Testis (tissue), 3 donors: Measurements from ENCODE around the gene PSEN1. TPM values are rescaled to one million over a fixed set of nuclear protein-coding genes. Genes with fewer than 3 reads are reported as not detected.

Experiments
- DNase-seq: peaks from one replicate; pipeline ENCODE4 v3.0.0-alpha.2; 2019
- H3K27ac ChIP-seq, 2 donors: fragments of 200-600 bp; sonication (generic); one replicate each; pipeline ENCODE4 v1.5.1; 2019
- H3K27me3 ChIP-seq: fragments of 200-600 bp; sonication (generic); one replicate; pipeline ENCODE4 v1.5.1; 2019
- H3K36me3 ChIP-seq: fragments of 200-600 bp; sonication (generic); one replicate; pipeline ENCODE4 v1.5.1; 2017; ENCODE audit warnings: low read depth; ENCODE audit errors: missing control alignments
- H3K4me1 ChIP-seq: fragments of 200-600 bp; sonication (generic); one replicate; pipeline ENCODE4 v1.5.1; 2019
- H3K4me3 ChIP-seq, 2 donors: fragments of 200-600 bp; sonication (generic); one replicate each; pipeline ENCODE4 v1.5.1; 2017 to 2019
- H3K9me3 ChIP-seq: fragments of 200-600 bp; sonication (generic); one replicate; pipeline ENCODE4 v1.5.1; 2017
- POLR2A ChIP-seq: fragments of 450-650 bp; IDR thresholded peaks from one replicate; pipeline ENCODE4 v1.6.1; 2017; ENCODE audit warnings: antibody characterized with exemption, mild to moderate bottlenecking, moderate library complexity
- WGBS, 2 donors: methylation state at CpG; one replicate each; pipeline ENCODE4 v1.1.5; 2018; 5-methylcytosine and 5-hydroxymethylcytosine counted together
- intact Hi-C: fragments of 100-400 bp; cut with DNase I; formaldehyde crosslinking; loops from one replicate; pipeline ENCODE4 v1.15.1; 2023; ENCODE audit warnings: low total_unique reads
- polyA plus RNA-seq: library from polyadenylated mRNA; stranded (reverse); fragments of 350-450 nt; fragmentation: Illumina TruSeq; extraction: RNeasy Lipid Tissue Mini Kit (QIAGEN cat#74804); gene quantifications from one replicate; pipeline ENCODE4 v1.2.3, GENCODE V29; 2014; ENCODE audit warnings: low read depth, low replicate concordance; ENCODE audit not compliant: insufficient read depth
- total RNA-seq, 2 donors: library from RNA; depleted of rRNA; stranded (reverse); fragments of >200 nt; gene quantifications; one replicate each; pipeline ENCODE4 v1.2.3, GENCODE V29; 2016
- TF ChIP-seq, protein P1 (sequence below), 3 experiments: fragments of 450-650 bp in 2 of 3; fragments of 200-600 bp in 1 of 3; sonication (generic) in 1 of 3; IDR thresholded peaks; one replicate each; pipeline ENCODE4 v1.5.1; 2016 to 2019; ENCODE audit warnings: antibody characterized with exemption in 3 of 3, mild to moderate bottlenecking in 2 of 3, moderate library complexity in 1 of 3

Gene PSEN1
- total and polyA plus RNA-seq, 3 donors from 2014 or later, result 65.7 to 94.9 (median 78.4) TPM

DNA sequence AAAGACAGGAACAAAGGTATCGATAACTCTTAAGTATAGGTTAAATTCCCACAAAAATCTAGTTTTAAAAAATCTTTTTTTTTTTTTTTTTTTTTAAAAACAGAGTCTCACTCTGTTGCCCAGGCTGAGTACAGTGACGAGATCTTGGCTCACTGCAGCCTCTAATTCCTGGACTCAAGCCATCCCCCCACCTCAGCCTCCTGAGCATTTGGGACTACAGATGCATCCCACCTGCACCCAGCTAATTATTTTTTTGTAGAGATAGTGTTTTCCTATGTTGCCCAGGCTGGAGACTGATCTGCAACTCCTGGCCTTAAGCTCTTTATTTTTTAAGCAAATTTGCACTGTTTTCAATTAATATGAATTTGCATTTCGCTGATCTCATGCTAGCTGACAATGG lies 9.8 kb downstream of the PSEN1 start:
- Histone ChIP-seq H3K9me3 (no peaks in the 10 kb centered on the region), H3K4me3 (no peak overlapping the region), H3K27me3 (no peaks in the 10 kb centered on the region), H3K27ac (no peak overlapping the region), H3K36me3 (no peaks in the 10 kb centered on the region), H3K4me1 (peaks cover 18% of the 10 kb centered on the region)
- no peak for TF ChIP-seq POLR2A
- TF ChIP-seq, protein P1, sequence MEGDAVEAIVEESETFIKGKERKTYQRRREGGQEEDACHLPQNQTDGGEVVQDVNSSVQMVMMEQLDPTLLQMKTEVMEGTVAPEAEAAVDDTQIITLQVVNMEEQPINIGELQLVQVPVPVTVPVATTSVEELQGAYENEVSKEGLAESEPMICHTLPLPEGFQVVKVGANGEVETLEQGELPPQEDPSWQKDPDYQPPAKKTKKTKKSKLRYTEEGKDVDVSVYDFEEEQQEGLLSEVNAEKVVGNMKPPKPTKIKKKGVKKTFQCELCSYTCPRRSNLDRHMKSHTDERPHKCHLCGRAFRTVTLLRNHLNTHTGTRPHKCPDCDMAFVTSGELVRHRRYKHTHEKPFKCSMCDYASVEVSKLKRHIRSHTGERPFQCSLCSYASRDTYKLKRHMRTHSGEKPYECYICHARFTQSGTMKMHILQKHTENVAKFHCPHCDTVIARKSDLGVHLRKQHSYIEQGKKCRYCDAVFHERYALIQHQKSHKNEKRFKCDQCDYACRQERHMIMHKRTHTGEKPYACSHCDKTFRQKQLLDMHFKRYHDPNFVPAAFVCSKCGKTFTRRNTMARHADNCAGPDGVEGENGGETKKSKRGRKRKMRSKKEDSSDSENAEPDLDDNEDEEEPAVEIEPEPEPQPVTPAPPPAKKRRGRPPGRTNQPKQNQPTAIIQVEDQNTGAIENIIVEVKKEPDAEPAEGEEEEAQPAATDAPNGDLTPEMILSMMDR (IDR thresholded peaks at IDR 0.05), result no peak
- intact Hi-C loops, result no loop called here
- WGBS, 2 donors, result 78 to 80% methylated on average over 3 of the region's 3 CpGs
- no peak for DNase-seq

DNA sequence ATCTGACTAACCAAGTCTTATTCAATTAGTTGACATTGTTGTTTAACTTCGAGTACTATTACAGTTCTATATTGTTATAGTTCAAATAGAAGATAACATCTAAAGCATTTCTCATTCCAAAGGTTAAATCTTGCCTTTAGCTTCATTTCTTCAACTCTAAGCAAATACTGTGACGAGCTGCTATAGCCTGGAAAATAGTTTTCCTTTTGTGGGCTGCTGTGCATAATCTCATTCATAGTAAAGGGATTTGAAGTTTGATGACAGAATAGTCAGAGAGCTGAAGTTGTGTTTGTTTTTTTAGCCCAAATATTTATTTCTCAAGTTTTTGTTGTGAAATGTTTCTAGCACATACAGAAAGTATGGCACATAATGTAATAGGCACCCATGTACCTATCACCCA lies 13.4 kb downstream of the PSEN1 start:
- 90% methylated on average over 2 of the region's 2 CpGs for WGBS, 2 donors
- H3K4me3 ChIP-seq, result no peak overlapping the region
- intact Hi-C loops, result no loop called here
- H3K9me3 ChIP-seq, result no peaks in the 10 kb centered on the region
- H3K36me3 ChIP-seq, result no peaks in the 10 kb centered on the region
- no peaks in the 10 kb centered on the region for H3K27me3 ChIP-seq
- no peaks in the 10 kb centered on the region for H3K4me1 ChIP-seq
- TF ChIP-seq, protein P1 (IDR thresholded peaks at IDR 0.05), result no peak
- no peak for TF ChIP-seq POLR2A
- DNase-seq, result no peak
- no peak overlapping the region for H3K27ac ChIP-seq

DNA sequence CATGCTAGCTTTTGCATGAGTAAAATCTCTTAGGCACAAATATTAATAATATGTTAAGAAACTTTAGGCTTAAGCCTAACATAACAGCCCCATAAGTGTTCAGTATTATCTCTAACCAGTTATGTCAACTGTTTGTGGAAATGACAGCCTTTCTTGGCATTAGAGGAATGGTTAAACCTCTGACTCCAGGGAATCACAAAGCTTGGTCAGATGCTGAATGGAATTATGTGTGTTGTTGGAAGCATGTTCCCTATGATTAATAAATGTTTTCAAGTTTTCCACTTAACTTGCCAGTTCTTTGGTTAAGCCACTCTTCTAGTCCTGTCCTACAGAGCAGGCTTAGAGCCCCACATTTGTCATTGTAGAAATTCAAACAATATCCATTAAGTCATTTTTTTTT lies 17.0 kb downstream of the PSEN1 start:
- Histone ChIP-seq H3K36me3 (no peaks in the 10 kb centered on the region), H3K27ac (no peak overlapping the region), H3K4me1 (no peaks in the 10 kb centered on the region), H3K4me3 (no peak overlapping the region), H3K27me3 (no peaks in the 10 kb centered on the region), H3K9me3 (no peaks in the 10 kb centered on the region)
- TF ChIP-seq, protein P1 (IDR thresholded peaks at IDR 0.05), result no peak
- no peak for TF ChIP-seq POLR2A
- intact Hi-C loops, result no loop called here
- DNase-seq, result no peak

DNA sequence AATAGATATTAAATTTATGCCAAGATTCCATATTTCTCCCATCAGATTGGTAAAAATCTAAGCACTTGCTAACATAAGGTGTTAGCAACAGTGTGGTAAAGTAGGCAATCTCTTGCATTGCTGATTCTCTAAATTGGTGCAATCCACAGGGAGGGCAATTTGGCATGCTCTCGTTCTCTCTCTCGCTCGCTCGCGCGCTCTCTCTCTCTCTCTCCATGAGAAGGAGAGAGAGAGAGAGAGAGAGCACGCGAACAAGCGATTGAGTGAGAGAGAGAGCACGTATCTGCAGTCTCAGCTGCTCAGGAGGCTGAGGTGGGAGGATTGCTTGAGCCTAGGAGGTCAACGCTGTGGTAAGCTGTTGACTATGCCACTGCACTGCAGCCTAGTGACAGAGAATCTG lies 25.9 kb downstream of the PSEN1 start:
- H3K36me3 ChIP-seq, result no peaks in the 10 kb centered on the region
- intact Hi-C loops, result no loop called here
- 84 to 92% methylated on average over 11 of the region's 11 CpGs for WGBS, 2 donors
- DNase-seq, result no peak
- no peak overlapping the region for H3K4me3 ChIP-seq
- H3K4me1 ChIP-seq, result no peaks in the 10 kb centered on the region
- TF ChIP-seq POLR2A, result no peak
- TF ChIP-seq, protein P1 (IDR thresholded peaks at IDR 0.05), result no peak
- no peak overlapping the region for H3K27ac ChIP-seq
- no peaks in the 10 kb centered on the region for H3K27me3 ChIP-seq
- no peaks in the 10 kb centered on the region for H3K9me3 ChIP-seq

DNA sequence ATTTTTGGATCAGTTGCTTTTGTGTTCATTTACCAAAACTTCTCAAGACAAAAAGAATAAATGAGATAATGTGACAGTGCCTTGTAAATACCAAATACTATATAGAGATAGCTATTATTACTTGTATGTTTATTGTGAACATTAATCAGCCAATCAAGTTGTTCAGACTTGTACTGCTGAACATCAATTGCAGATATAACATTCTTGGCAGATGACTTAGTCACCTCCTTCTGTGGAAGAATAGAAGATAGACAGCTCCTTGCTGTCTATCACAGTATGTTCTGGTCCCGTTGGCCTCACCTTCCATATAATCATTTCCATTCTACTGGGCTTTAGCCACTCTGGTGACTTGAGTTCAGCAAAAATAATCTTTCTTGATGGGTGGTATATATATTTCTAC lies 30.1 kb downstream of the PSEN1 start:
- H3K27me3 ChIP-seq, result no peaks in the 10 kb centered on the region
- no peak overlapping the region for H3K27ac ChIP-seq
- WGBS, 2 donors, result 91 to 92% methylated on average over 1 of the region's 1 CpG
- intact Hi-C loops, result no loop called here
- H3K4me3 ChIP-seq, result no peak overlapping the region
- TF ChIP-seq, protein P1 (IDR thresholded peaks at IDR 0.05), result no peak
- TF ChIP-seq POLR2A, result no peak
- no peaks in the 10 kb centered on the region for H3K4me1 ChIP-seq
- DNase-seq, result no peak
- no peaks in the 10 kb centered on the region for H3K9me3 ChIP-seq
- no peaks in the 10 kb centered on the region for H3K36me3 ChIP-seq
